HG03460 (cell line): Measurements from ENCODE around the gene ABCC1.
"Not testable (repeated sequence)": the region's sequence is repeated elsewhere in the genome, so short reads cannot be mapped to it uniquely, and the experiment has no call there.

Experiments
- ATAC-seq: cut with Tn5 transposase; IDR thresholded peaks from one replicate; pipeline ENCODE4 v1.9.1; 2021; ENCODE audit not compliant: unreplicated experiment

The ABCC1 gene

DNA sequence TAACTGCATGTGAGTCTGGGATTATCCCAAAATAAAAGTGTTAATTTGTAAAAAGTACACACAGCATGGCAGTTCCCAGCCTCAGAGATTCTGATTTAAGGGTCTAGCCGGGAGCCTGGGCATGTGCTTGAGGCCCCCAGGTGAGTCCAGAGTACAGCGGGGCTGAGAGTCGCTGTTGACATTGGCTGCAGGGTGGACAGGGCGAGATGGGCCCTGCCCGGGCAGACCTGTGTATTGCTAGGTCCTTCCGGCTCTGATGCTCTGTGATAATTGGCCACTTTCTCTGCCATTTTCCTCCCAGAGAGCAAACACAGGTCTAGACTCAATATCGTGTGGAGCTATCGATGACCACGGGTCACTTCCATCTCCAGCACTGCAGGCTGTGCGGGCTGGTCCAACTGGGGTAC is 200.3 kb downstream of the ABCC1 start:
- ATAC-seq = no peak

DNA sequence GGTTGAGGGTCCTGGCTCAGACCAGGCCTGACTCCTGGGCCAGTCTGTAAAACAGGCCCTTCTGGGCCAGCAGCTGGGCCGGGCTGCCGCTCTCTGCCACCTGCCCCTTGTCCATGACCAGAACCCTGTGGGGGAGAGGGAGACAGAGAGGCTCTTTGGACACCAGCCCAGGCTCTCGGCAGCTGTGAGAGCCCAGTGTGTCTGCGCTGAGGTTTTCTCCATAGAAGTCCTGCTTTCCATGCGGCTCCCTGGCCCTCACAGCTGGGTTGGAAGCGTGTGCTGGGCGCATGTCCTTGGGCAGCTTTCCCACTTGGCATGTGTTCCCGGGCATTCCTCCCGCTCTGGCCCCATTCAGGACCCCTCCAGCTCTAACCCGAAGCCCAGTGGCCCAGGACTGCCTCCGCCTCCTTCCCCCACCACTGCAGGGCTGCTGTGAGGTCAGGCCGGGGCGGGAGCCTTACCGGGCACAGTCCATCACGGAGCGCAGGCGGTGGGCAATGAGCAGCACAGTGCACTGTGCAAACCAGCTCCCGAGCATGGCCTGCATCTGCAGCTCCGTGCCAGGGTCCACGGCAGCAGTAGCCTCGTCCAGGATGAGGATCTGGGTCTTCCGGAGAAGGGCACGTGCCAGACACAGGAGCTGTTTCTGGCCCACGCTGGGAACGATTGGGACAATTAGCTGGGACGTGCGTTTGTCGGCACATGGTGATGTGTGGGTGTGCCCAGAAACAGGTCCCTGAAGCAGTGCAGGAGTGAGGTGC is 200.9 kb downstream of the ABCC1 start:
- no peak for ATAC-seq

DNA sequence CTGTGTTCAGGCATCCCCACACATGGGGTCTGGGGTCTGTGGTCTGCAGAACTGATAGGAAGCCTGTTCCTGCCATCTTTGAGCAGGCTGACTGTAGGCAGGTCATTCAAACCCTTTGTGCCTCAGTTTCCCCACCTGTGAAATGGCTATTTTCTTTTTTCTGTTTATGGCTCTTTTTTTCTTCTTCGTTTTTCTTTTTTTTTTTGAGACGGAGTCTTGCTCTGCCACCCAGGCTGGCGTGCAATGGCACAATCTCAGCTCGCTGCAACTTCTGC is 201.4 kb downstream of the ABCC1 start:
- no peak for ATAC-seq

DNA sequence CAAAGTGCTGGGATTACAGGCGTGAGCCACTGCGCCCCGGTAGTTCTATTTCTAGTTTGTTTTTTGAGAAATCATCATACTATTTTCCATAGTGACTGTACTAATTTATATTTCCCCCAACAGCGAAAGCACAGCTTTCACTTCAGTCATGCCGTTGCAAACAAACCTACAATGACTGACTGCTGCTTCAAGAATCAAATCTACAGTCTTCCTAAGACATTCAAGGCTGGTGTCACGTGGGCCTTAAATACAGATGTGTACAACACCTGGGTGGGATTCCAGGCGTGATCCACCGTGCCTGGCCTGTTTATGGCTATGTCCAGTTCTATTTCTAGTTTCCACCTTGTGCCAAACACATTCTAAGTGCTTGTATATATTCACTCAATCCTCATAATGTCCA is 201.9 kb downstream of the ABCC1 start:
- ATAC-seq = no peak

DNA sequence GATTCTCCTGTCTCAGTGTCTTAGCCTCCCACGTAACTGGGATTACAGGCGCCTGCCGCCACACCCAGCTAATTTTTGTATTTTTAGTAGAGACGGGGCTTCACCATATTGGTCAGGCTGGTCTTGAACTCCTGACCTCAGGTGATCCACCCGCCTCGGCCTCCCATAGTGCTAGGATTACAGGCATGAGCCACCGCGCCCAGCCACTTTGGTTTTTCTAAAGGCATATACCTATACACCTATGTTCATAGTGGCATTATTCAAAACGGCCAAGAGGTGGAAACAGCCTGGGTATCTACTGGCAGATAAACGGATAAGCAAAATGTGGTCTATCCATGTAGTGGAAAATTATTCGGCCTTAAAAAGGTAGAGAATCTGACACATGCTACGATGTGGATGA is 203.6 kb downstream of the ABCC1 start:
- ATAC-seq = not testable (repeated sequence)

DNA sequence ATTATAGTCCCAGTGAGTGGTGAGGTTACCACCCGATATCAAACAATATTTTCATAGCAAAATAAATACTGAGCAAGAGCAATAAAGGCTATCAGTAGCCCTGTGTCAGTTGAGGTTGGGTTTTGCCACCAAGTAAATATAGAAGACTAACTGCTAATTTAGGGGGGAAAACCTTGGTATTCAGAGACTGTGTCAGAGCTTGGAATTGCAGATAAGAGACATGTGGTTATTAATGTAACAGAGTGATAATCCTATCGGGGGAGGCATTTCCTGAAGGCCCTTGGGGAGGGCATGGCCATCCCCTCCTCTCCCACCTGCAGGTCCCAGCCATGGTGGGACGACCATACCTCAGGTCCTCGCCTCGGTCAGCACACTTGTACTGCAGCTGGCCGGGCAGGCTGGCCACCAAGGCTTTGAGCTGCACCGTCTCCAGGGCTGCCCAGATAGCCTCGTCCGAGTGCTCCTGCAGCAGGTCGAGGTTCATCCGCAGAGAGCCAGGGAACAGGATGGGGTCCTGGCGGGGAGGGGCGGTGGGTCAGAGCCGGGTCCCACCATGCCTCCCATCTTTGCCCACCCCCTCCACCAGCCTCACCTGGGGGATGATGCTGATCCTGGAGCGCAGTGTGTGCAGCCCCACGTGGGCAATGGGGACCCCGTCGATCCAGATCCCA is 205.0 kb downstream of the ABCC1 start:
- no peak for ATAC-seq

DNA sequence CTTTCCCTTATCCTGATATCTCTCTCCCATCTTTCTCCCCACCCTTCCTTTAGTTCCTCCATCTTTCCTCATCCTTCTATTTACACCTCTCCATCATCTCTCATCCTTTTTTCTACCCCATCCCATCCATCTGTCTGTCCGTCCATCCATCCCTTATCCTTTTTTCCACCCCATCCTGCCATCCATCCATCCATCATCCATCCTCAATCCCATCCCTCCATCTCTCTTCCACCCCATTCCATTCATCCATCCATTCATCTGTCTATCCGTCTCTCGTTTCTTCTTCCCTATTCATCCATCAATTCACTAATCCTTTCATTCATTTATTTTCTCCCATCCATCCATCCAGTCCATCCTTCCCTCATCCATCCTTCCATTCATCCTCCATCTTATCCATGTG is 205.8 kb downstream of the ABCC1 start:
- no peak for ATAC-seq

DNA sequence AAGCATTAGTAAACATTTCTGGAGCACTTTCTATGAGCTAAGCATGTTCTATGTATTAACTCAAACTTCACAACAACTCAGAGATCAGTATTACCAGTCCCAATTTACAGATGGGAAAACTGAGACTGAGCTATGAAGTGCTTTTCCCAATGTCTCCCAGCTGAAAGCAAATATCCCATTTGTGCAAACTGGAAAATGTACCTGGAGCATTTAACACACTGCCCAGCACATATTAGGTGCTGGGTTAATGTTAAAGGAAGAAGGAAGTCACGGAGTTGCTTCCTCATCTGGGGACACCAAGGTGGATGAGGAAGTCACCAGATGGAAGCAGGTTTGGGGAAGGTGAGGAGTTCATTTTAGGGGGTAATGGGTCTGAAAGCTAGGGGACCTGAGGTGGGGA is 207.8 kb downstream of the ABCC1 start:
- ATAC-seq = no peak

DNA sequence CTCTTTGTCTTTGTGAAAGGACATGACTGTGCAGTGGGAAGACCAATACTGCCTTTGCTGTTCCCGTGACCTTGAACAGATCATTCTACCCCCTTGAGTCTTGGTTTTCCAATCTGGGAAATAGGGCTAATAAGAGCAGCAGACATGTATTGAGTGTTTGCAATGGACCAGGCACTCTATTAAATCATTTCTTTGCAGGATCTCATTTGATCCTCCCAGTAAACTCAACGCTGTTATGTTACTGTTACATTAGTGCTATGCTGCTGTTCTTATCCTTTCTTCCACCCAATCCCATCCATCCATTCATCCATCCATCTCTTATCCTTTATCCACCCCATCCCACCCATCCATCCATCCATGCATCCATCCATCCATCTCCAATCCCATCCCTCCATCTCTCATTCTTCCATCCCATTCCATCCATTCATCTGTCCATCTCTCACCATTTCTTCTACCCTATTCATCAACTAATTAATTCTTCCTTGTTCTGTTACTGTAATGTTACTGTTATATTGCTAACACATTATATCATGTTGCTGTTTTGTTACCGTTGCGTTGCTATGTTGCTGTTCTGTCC is 208.8 kb downstream of the ABCC1 start:
- no peak for ATAC-seq

DNA sequence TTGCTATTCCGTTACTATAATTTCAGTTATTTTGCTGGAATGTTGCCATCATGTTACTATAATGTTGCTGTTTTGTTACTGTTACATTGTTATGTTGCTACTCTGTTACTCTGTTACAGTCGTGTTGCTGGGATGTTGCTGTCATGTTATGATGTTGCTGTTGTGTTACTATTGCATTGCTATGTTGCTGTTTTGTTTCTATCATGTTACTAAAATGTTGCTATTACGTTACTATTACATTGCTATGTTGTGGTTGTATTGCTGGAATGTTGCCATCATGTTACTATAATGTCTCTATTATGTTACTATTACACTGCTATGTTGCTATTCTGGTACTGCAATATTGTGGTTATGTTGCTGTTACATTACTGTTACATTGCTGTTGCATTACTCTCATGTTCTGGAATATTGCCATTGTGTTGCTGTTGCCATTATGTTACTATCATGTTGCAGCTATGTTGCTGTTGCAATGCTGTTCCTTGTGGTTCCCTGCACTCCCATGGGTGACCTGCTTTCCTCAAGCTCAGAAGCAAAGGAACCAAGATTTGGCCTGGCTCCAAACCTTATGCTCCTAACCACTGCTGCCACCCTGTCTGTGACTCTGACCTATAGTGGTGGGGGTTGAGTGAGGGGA is 209.4 kb downstream of the ABCC1 start:
- no peak for ATAC-seq

DNA sequence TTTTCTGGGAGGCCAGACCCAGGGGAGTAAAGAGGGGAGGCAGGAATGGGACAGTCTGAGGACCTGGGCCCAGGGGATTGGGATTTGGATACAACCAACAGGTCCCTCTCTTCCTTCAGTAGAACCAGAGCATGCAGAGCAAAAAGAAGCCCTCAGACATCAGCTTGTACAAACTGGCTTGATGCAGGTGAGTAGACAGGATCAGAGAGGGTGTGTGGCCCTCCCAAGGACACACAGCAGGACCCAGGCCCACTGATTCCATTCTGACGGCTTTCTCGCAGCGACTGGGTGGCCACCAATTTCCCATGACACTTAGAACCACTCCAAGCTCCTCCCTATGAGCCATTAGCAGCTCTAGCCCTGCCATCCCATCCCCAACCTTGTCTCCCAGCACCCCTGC is 210.2 kb downstream of the ABCC1 start:
- ATAC-seq = no peak

DNA sequence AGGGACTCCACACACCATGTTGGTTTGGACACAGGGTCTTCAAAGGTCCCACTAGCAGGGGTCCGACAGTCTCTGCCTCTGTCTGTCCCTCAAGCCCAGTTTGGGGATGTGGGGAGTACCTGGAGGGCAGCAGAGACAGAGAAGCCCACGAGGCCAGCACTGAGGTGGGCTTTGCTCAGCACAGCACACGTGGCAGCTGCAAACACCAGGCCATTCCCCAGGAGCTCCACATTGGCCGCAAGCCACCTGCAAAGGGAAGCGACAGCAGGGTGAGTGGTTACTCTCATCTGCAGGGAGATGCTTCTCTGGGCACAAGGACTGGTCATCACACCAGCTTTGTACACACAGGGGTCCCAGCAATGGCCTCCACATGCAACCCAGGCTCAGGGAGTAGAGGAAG is 211.9 kb downstream of the ABCC1 start:
- ATAC-seq = no peak

DNA sequence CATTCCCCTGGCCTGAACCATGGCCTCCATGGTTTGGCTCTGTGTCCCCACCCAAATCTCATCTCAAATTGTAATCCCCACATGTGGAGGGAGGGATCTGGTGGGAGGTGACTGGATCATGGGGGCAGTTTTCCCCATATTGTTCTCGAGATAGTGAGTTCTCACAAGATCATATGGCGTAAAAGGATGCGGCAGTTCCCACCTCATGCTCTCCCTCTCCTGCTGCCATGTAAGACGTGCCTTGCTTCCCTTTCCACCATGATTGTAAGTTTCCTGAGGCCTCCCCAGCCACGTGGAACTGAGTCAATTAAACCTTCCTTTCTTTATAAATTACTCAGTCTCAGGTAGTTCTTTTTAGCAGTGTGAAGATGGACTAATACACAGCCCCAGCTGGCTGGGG is 212.4 kb downstream of the ABCC1 start:
- not testable (repeated sequence) for ATAC-seq

DNA sequence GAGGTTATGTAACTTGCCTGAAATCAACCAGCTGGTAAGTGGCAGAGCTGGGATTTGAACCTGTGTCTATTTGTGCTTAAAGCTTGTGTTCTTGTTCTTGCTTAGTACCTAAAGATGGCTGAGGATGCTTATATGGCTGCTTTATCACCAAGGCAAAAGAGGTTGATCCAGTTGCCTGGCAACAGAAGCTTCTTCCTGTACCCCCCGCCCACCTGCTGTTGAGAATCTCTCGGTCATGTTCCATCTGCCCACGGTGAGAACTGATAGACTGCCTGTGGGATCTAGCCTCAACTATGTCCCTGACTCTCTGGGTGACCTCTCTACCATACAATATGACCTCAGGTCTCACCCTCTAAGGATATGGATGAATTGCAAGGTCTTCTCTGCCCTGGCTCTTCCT is 213.2 kb downstream of the ABCC1 start:
- no peak for ATAC-seq

DNA sequence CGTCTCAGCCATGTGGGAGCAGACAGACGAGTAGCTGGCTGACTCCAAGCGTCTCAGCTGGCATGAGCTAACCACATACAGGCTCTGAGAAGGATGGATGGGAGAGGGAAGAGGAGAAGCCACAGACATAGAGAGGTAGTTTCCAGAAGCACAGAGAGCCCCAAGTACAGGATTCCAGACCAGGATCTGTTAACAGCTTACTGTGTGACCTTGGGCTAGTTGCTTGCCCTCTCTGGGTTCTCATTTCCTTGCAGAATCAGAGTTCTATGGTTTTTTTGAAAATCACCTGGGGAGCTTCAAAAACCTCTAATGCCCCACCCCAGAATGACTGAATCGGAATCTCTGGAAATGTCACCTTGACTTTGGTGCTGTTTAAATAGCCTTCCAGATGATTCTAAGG is 213.7 kb downstream of the ABCC1 start:
- ATAC-seq = no peak

DNA sequence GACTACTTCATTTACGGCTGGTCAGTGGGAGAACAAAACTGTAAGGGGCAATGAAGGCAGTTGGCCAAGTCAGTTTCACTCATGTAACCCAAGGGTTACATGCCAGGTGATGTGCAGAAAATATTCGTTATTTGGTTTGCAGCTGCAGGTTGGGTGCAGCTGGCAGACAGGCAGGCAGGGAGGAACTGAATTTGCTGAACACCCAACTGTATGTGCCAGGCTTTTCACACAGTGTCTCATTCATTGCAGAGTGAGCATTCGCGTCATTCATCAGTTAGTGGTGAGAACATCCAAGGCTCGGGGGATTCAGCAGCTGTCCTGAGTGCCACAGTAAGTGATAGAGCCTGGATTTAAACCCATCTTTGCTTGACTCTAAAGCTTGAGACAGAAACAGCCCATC is 214.2 kb downstream of the ABCC1 start:
- no peak for ATAC-seq

DNA sequence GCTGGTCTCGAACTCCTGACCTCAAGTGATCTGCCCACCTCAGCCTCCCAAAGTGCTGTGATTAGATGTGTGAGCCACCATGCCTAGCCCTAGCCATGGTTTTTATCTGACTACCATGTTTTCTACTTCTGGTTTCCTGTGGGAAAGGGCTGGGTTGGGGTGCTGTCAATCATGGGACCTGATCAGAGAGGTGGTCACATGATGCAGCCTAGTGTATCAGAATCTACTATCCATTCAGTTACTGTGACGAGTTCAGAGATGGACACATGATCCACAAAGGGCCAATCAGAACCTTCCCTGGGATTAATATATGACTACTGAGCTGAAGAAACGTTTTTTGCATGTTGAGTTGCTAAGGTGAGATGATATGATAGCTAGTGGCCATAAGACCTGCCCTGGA is 214.8 kb downstream of the ABCC1 start:
- no peak for ATAC-seq

DNA sequence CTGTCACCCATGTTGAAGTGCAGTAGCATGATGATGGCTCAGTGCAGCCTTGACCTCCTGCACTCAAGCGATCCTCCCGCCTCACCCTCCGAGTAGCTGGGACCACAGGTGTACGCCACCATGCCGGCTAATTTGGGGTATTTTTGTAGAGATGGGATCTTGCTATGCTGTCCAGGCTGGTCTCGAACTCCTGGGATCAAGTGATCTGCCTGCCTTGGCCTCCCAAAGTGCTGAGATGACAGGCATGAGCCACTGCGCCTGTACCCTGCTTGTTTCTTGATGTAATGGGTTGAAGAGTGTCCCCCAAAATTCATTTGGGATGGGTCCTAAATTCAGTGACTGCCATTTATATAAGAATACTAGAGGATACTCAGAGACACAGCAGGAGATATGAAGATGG is 216.7 kb downstream of the ABCC1 start:
- no peak for ATAC-seq

DNA sequence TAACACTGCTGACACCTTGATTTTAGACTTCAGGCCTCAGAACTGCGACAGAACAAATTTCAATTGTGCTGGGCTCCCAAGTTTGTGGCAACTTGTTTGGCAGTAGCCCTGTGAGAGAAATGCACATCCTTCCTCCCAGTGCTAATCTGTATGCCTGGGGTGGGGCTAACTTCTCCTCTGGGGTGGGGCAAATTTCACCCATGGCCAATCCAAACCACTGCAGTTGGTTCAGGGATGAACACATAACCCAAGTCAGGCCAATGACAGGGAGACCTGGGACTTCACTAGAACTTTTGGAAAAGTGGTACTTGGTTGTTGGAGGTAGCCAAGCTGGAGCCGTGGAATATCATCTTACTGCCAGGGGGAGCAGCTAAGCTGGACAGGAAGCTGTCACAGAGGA is 217.5 kb downstream of the ABCC1 start:
- no peak for ATAC-seq

DNA sequence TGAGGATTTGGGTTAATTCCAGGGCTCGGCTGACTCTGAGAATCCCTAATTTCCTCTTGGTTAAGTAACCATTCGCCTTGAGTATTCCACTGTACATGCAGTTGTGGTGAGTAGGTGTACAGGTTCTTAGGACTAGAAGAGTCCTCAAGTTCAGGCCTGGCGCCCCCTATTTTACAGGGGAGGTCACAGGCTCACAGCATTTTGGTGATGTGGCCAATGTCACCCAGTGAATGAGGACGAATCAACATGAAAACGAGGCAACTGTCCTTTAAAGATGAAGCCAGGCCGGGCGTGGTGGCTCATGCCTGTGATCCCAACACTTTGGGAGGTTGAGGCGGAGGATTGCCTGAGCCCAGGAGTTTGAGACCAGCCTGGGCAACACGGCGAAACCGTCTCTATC is 218.5 kb downstream of the ABCC1 start:
- no peak for ATAC-seq

DNA sequence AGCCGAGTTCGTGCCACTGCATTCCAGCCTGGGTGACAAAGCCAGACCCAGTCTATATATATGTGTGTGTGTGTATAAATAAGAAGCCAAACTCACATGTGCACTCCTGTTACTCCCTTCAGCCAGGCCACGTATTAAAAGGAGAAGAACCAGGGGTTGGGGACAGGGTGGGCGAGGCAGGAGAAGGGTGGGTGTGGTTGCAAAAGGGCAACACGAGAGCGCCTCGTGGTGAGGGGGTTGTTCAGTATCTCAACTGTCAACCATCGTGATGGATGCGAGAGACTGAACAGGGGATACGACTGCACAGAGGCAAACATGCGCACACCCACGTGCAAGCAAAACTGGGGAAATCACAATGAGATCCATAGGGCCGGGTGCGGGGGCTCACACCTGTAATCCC is 219.0 kb downstream of the ABCC1 start:
- no peak for ATAC-seq

DNA sequence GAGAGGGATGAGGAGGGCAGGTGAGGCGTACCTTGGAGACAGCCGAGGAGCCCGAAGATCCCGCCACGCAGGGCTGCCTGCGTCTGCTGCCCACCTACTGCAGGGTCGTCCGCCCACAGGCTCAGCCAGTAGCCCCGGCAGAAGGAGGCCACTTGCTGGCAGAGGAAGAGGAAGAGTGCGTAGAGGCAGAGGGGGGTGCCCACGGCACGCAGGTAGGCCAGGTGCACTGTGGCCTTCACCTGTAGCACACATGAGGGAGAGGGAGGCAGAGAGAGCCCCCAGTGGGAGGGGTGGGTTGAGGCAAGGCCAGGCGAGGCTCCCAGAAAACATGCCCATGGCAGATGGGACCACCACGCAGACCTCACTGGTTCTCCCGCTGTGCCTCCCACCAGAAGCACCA is 220.2 kb downstream of the ABCC1 start:
- no peak for ATAC-seq
